Activated CD8-positive, alpha-beta T cell treated with anti-CD3 and anti-CD28 coated beads for 36 hours (primary cell): ENCODE measurements around the gene BLMH. TPM values are rescaled to one million over a fixed set of nuclear protein-coding genes. Genes with fewer than 3 reads are reported as not detected.

Experiments used
- ATAC-seq: fragments of 200-7000 bp; cut with Tn5 transposase; one replicate; pipeline ENCODE4 v1.10.0; 2021; ENCODE audit warnings: mild to moderate bottlenecking, moderate library complexity
- CTCF ChIA-PET: fragments of 350-600 bp; sonication (Branson Sonifier 250); formaldehyde crosslinking; loops from one replicate; lab custom pipeline; 2021; ENCODE audit warnings: antibody characterized with exemption; lab: Charles Lee
- POLR2A ChIA-PET: fragments of 350-600 bp; sonication (Branson Sonifier 250); formaldehyde crosslinking; loops from one replicate; lab custom pipeline; 2021; ENCODE audit warnings: antibody characterized with exemption; lab: Charles Lee
- DNase-seq: peaks from one replicate; pipeline ENCODE4 v3.0.0-alpha.2; 2020
- H3K27ac Mint-ChIP-seq: one replicate; pipeline ENCODE4 v1.8.0; 2021; ENCODE audit warnings: mild to moderate bottlenecking, mixed read lengths
- H3K27me3 Mint-ChIP-seq: one replicate; pipeline ENCODE4 v1.8.0; 2021; ENCODE audit warnings: mixed read lengths
- H3K36me3 Mint-ChIP-seq: one replicate; pipeline ENCODE4 v1.8.0; 2021; ENCODE audit warnings: low read depth, mixed read lengths
- H3K4me1 Mint-ChIP-seq: one replicate; pipeline ENCODE4 v1.8.0; 2021; ENCODE audit warnings: low read depth, mixed read lengths
- H3K4me3 Mint-ChIP-seq: one replicate; pipeline ENCODE4 v1.8.0; 2021; ENCODE audit warnings: mild to moderate bottlenecking, moderate library complexity, mixed read lengths
- H3K9me3 Mint-ChIP-seq: one replicate; pipeline ENCODE4 v1.8.0; 2021; ENCODE audit warnings: mixed read lengths
- CTCF ChIP-seq: fragments of 200-600 bp; IDR thresholded peaks from one replicate; pipeline ENCODE4 v1.8.0; 2022; ENCODE audit warnings: antibody characterized with exemption, mild to moderate bottlenecking
- intact Hi-C: fragments of 100-400 bp; cut with micrococcal nuclease; formaldehyde crosslinking; loops from one replicate; pipeline ENCODE4 v1.10.0; 2022
- total RNA-seq, 2 experiments: library from RNA; stranded (reverse); gene quantifications; one replicate each; pipeline ENCODE4 v1.2.3, GENCODE V29; 2021

The BLMH gene
- total RNA-seq, 2 experiments from 2014 or later = 75.9 to 78.6 TPM

GRCh38 chr17:30290696-30291542 lies 825 bp downstream of the BLMH start:
- intact Hi-C loops = loop anchor here (1.0 kb wide), 1 partner anchor 41 kb away; no protein-coding TSS in a partner anchor
- POLR2A ChIA-PET = interaction anchor here (0.6 to 2.7 kb wide), 14 partner anchors 9 to 1530 kb away, joined by 3 to 34 read pairs (median 4); partner anchors contain the start of gene TMIGD1
- CTCF ChIA-PET = interaction anchor here (1.0 to 3.5 kb wide), 8 partner anchors 8 to 186 kb away, joined by 3 to 43 read pairs (median 8); partner anchors contain the start of gene TMIGD1
- Mint-ChIP-seq H3K9me3 (no peaks in the 10 kb centered on the region), H3K4me1 (peaks cover 21% of the 10 kb centered on the region), H3K36me3 (peaks cover 27% of the 10 kb centered on the region), H3K27ac (peak overlapping the region; percentile 91), H3K4me3 (peak overlapping the region; percentile 94), H3K27me3 (no peaks in the 10 kb centered on the region)
- peak; percentile 61 for DNase-seq
- ATAC-seq = peak; percentile 52
- no peak for TF ChIP-seq CTCF

GRCh38 chr17:30290077-30290476 lies 1.7 kb downstream of the BLMH start:
- CTCF ChIA-PET = interaction anchor here (2.5 to 3.5 kb wide), 3 partner anchors 45 to 185 kb away, joined by 7 to 43 read pairs (median 26); partner anchors contain the start of gene TMIGD1

GRCh38 chr17:30279156-30279555 lies 12.6 kb downstream of the BLMH start:
- peaks cover 50% of the 10 kb centered on the region for H3K36me3 Mint-ChIP-seq
- intact Hi-C loops = no loop called here
- ChIA-PET POLR2A (no interaction called here), CTCF (interaction anchor here (0.6 to 1.1 kb wide), 5 partner anchors 12 to 175 kb away, joined by 3 to 5 read pairs (median 4); partner anchors contain the start of gene BLMH)
- no peaks in the 10 kb centered on the region for H3K9me3 Mint-ChIP-seq
- no peaks in the 10 kb centered on the region for H3K27me3 Mint-ChIP-seq
- H3K4me1 Mint-ChIP-seq = no peaks in the 10 kb centered on the region
- H3K4me3 Mint-ChIP-seq = no peak overlapping the region
- no peak for DNase-seq
- ATAC-seq = no peak
- H3K27ac Mint-ChIP-seq = no peak overlapping the region
- no peak for TF ChIP-seq CTCF

More at GRCh38 chr17:30290077-30290476, 1.7 kb downstream of the BLMH start:
- H3K4me3 Mint-ChIP-seq = peak overlapping the region; percentile 94
- H3K27ac Mint-ChIP-seq = no peak overlapping the region
- intact Hi-C loops = no loop called here
- no peak for TF ChIP-seq CTCF
- H3K4me1 Mint-ChIP-seq = peaks cover 21% of the 10 kb centered on the region
- H3K27me3 Mint-ChIP-seq = no peaks in the 10 kb centered on the region
- DNase-seq = no peak
- H3K9me3 Mint-ChIP-seq = no peaks in the 10 kb centered on the region
- H3K36me3 Mint-ChIP-seq = peaks cover 35% of the 10 kb centered on the region
- POLR2A ChIA-PET = interaction anchor here (1.5 to 2.7 kb wide), 2 partner anchors 38 to 44 kb away, joined by 4 to 34 read pairs; partner anchors contain the start of gene TMIGD1
- no peak for ATAC-seq

- Mint-ChIP-seq H3K4me3 (no peak overlapping the region), H3K9me3 (no peaks in the 10 kb centered on the region), H3K27me3 (no peaks in the 10 kb centered on the region), H3K4me1 (no peaks in the 10 kb centered on the region), H3K27ac (no peak overlapping the region), H3K36me3 (peaks cover 52% of the 10 kb centered on the region)
- DNase-seq (peak; percentile 11), ATAC-seq (no peak)
- ChIA-PET CTCF (interaction anchor here (0.9 to 1.0 kb wide), 3 partner anchors 56 to 153 kb away, joined by 3 to 4 read pairs (median 4); no protein-coding TSS in a partner anchor), POLR2A (no interaction called here)
- TF ChIP-seq CTCF = no peak
- intact Hi-C loops = no loop called here
Observed at GRCh38 chr17:30278032-30278431, 13.7 kb downstream of the BLMH start.
